GM12875 (cell line): ENCODE measurements around the gene KNSTRN.

Source experiments
- H3K4me3 ChIP-seq: one replicate; pipeline ENCODE4 v1.5.1; 2011; ENCODE audit warnings: low read depth, low read length, control low read depth
- CTCF ChIP-seq: IDR thresholded peaks from 2 replicates; pipeline ENCODE4 v1.5.1; 2011; ENCODE audit warnings: low read depth, mild to moderate bottlenecking, control low read depth, inconsistent platforms, low read length, moderate library complexity, borderline replicate concordance; ENCODE audit not compliant: insufficient read depth

Gene KNSTRN

GRCh38 chr15:40389824-40390595 is 7.5 kb downstream of the KNSTRN start:
- no peak overlapping the region for H3K4me3 ChIP-seq
- no peak for TF ChIP-seq CTCF

- TF ChIP-seq CTCF, result no peak
- no peak overlapping the region for H3K4me3 ChIP-seq
These were observed 10.7 kb downstream of the KNSTRN start for GRCh38 chr15:40392986-40393948.

GRCh38 chr15:40397688-40398412 is 15.3 kb downstream of the KNSTRN start:
- TF ChIP-seq CTCF, result no peak
- H3K4me3 ChIP-seq, result no peak overlapping the region

GRCh38 chr15:40398413-40398873 is 15.9 kb downstream of the KNSTRN start:
- TF ChIP-seq CTCF, result no peak
- H3K4me3 ChIP-seq, result no peak overlapping the region

- H3K4me3 ChIP-seq, result no peak overlapping the region
- no peak for TF ChIP-seq CTCF
These were observed 16.8 kb downstream of the KNSTRN start for GRCh38 chr15:40399370-40399769.

GRCh38 chr15:40405501-40406381 is 23.2 kb downstream of the KNSTRN start, which contains the start of gene IVD:
TSS of gene IVD (plus strand) at chr15:40405795. CDS start at chr15:40405828, 33 bp downstream.
- H3K4me3 ChIP-seq, result peak within 1 kb of the TSS; percentile 95
- no peak for TF ChIP-seq CTCF
